ENCODE data around the gene SORCS1. TPM values are rescaled to one million over a fixed set of nuclear protein-coding genes. Genes with fewer than 3 reads are reported as not detected.

SORCS1 gene
- total and polyA plus RNA-seq, 2 of the 8 experiments (the other 6 are each of a cell fraction or from before 2014, with no cell fraction given) = 4.1 to 4.6 TPM

GRCh38 chr10:107141524-107142061, 22.9 kb downstream of the SORCS1 start:
- H3K4me3 ChIP-seq (ENCODE audit: extremely low read depth in 1 of 4, insufficient read depth in 2 of 4, low read depth in 3 of 4, low read length in 4 of 4) = no peak overlapping the region
- no peaks in the 10 kb centered on the region for H3K9me3 ChIP-seq (ENCODE audit: insufficient read depth in 2 of 2, low read depth in 1 of 2, low read length in 1 of 2)
- H2AK5ac ChIP-seq (ENCODE audit: low read depth, low read length) = no peak overlapping the region
- DNase-seq (ENCODE audit: low read depth in 1 of 2, low spot score in 2 of 2) = no peak
- no peaks in the 10 kb centered on the region for H3K27me3 ChIP-seq (replicated peaks in 1 of 4; ENCODE audit: control insufficient read depth in 3 of 4, extremely low read depth in 1 of 4, insufficient read depth in 3 of 4, low read length in 3 of 4)
- H2BK5ac ChIP-seq (ENCODE audit: low read depth, low read length) = no peak overlapping the region
- H3K79me2 ChIP-seq (ENCODE audit: control insufficient read depth in 1 of 2, insufficient read depth in 2 of 2, low read length in 2 of 2) = no peaks in the 10 kb centered on the region
- no peak overlapping the region for H2BK15ac ChIP-seq (ENCODE audit: low read length)
- no peak overlapping the region for H3K9ac ChIP-seq (replicated peaks in 1 of 4; ENCODE audit: extremely low read depth in 1 of 4, low read depth in 3 of 4, low read length in 3 of 4)
- no peak overlapping the region for H3K56ac ChIP-seq (replicated peaks; ENCODE audit: insufficient read length, low read depth, low read length)
- FAIRE-seq = no peak
- H3K23ac ChIP-seq (ENCODE audit: insufficient read length) = no peak overlapping the region
- H4K5ac ChIP-seq (ENCODE audit: insufficient read length, low read depth, low read length) = no peak overlapping the region
- POLR2A ChIA-PET (ENCODE audit: partially characterized antibody) = no interaction called here
- no peak overlapping the region for H3K18ac ChIP-seq (ENCODE audit: extremely low read depth, low read length)
- H3K4ac ChIP-seq (replicated peaks; ENCODE audit: insufficient read length, low read depth, low read length) = no peak overlapping the region
- H2BK20ac ChIP-seq (ENCODE audit: low read length) = no peak overlapping the region
- H4K91ac ChIP-seq (replicated peaks; ENCODE audit: insufficient read length, low read length) = no peak overlapping the region
- H3K23me2 ChIP-seq (ENCODE audit: low read depth, low read length) = no peaks in the 10 kb centered on the region
- no peak for TF ChIP-seq CTBP2 (IDR thresholded peaks at IDR 0.05; ENCODE audit: borderline replicate concordance, insufficient read depth, insufficient read length, low read length)
- 0 out of 2 replicates have a peak, but pooled peaks have one; percentile 12 for TF ChIP-seq CEBPB (IDR thresholded peaks at IDR 0.05; ENCODE audit: low read depth, low read length)
- H3K14ac ChIP-seq (ENCODE audit: insufficient read length) = no peak overlapping the region
- no peak overlapping the region for H2BK120ac ChIP-seq (replicated peaks; ENCODE audit: low read depth, low read length)
- no peak overlapping the region for H3K27ac ChIP-seq (ENCODE audit: low read depth, low read length)
- no peaks in the 10 kb centered on the region for H3K79me1 ChIP-seq (ENCODE audit: low read depth, low read length)
- CTCF ChIA-PET (ENCODE audit: partially characterized antibody) = interaction anchor here (0.6 to 0.9 kb wide), 2 partner anchors 12 to 348 kb away, joined by 4 read pairs; no protein-coding TSS in a partner anchor
- no peak overlapping the region for H3K4me2 ChIP-seq (ENCODE audit: insufficient read depth in 1 of 2, low read depth in 2 of 2, low read length in 2 of 2)
- no peak overlapping the region for H4K8ac ChIP-seq (ENCODE audit: extremely low read depth, insufficient read depth, low read length)
- WGBS, 2 experiments (ENCODE audit: extremely low coverage in 1 of 2, insufficient coverage in 1 of 2, insufficient read length in 1 of 2, insufficient replicate concordance in 2 of 2, low coverage in 1 of 2, low lambda C conversion rate in 2 of 2, missing lambda C conversion rate in 1 of 2) = 95% methylated on average over 2 of the region's 2 CpGs; no CpG with 5 or more reads in 1 of the 2 experiments
- no peaks in the 10 kb centered on the region for H3K36me3 ChIP-seq (ENCODE audit: control insufficient read depth in 2 of 4, insufficient read depth in 4 of 4, low read length in 3 of 4)
- no peaks in the 10 kb centered on the region for H4K20me1 ChIP-seq (replicated peaks in 1 of 2; ENCODE audit: control insufficient read depth in 1 of 2, insufficient read depth in 2 of 2, low read length in 2 of 2)
- no peak overlapping the region for H2AFZ ChIP-seq (ENCODE audit: low read length)
- H3K4me1 ChIP-seq (replicated peaks in 1 of 4; ENCODE audit: control insufficient read depth in 3 of 4, insufficient read depth in 4 of 4, low read length in 3 of 4) = peaks cover 0 to 2% (median 0%) of the 10 kb centered on the region in 4 experiments; a peak in 1 of 7 replicates
- H2BK12ac ChIP-seq (ENCODE audit: low read depth, low read length) = no peak overlapping the region
